Endothelial cell of umbilical vein (primary cell): ENCODE results near the gene TGM3. TPM values are rescaled to one million over a fixed set of nuclear protein-coding genes. Genes with fewer than 3 reads are reported as not detected.

Source experiments
- polyA plus RNA-seq, 4 experiments: library from polyadenylated mRNA; depleted of rRNA in 3 of 4; stranded (reverse) in 3 of 4; unstranded in 1 of 4; fragments of >200 nt; gene quantifications; 2 replicates each; pipeline versions ENCODE4 v1.2.1 to v1.2.3, GENCODE V29; 2011 to 2012; ENCODE audit warnings: missing spikeins in 1 of 4
- total RNA-seq: library from RNA; stranded (reverse); gene quantifications from 2 replicates; pipeline ENCODE4 v1.2.3, GENCODE V29; 2021

The TGM3 gene
- total and polyA plus RNA-seq, 2 donors (not counting 3 experiments of a cell fraction or from before 2014, with no cell fraction given): not detected

Other genes starting within 250 kb of the TGM3 start
- gene STK35, start 194.2 kb upstream of the TGM3 start, total RNA-seq: 17.5 TPM in 2 replicates
- 9.9 and 10.2 TPM in 2 replicates for gene STK35, start 194.2 kb upstream of the TGM3 start, polyA plus RNA-seq
- gene TGM6, start 84.9 kb downstream of the TGM3 start, total RNA-seq: not detected in 2 replicates
- gene TGM6, start 84.9 kb downstream of the TGM3 start, polyA plus RNA-seq: not detected in 2 replicates
- gene SNRPB, start 174.8 kb downstream of the TGM3 start, total RNA-seq: 296 and 323 TPM in 2 replicates
- gene SNRPB, start 174.8 kb downstream of the TGM3 start, polyA plus RNA-seq: 340 and 357 TPM in 2 replicates
- 7.9 and 9.2 TPM in 2 replicates for gene ZNF343, start 212.9 kb downstream of the TGM3 start, total RNA-seq
- gene ZNF343, start 212.9 kb downstream of the TGM3 start, polyA plus RNA-seq: 4.7 and 5.0 TPM in 2 replicates
- gene TMC2, start 240.6 kb downstream of the TGM3 start, total RNA-seq: not detected in 2 replicates
- gene TMC2, start 240.6 kb downstream of the TGM3 start, polyA plus RNA-seq: not detected in 2 replicates